Measurements from ENCODE around the gene ATOH8.
"Not testable (repeated sequence)": the region's sequence is repeated elsewhere in the genome, so short reads cannot be mapped to it uniquely, and the experiment has no call there.

The ATOH8 gene

GRCh38 chr2:85753525-85754312, at the start of gene ATOH8:
Gene ATOH8, plus strand, starts transcription at chr2:85753991. Its CDS starts 199 bp downstream, at chr2:85754190.
- no peak for DNase-seq (ENCODE audit: low read depth, low spot score)

GRCh38 chr2:85704038-85704437, 49.8 kb upstream of the ATOH8 start:
- DNase-seq (ENCODE audit: low read depth, low spot score) = no peak

- DNase-seq (ENCODE audit: low read depth, low spot score) = no peak
Measured at GRCh38 chr2:85704800-85705679, 48.8 kb upstream of the ATOH8 start.

GRCh38 chr2:85705680-85706039, 48.1 kb upstream of the ATOH8 start:
- no peak for DNase-seq (ENCODE audit: low read depth, low spot score)

GRCh38 chr2:85706063-85706462, 47.7 kb upstream of the ATOH8 start:
- DNase-seq (ENCODE audit: low read depth, low spot score) = no peak

GRCh38 chr2:85706599-85707296, 47.0 kb upstream of the ATOH8 start:
- no peak for DNase-seq (ENCODE audit: low read depth, low spot score)

- DNase-seq (ENCODE audit: low read depth, low spot score) = peak; percentile 48
Measured at GRCh38 chr2:85707304-85707703, 46.5 kb upstream of the ATOH8 start.

- no peak for DNase-seq (ENCODE audit: low read depth, low spot score)
Measured at GRCh38 chr2:85708641-85709040, 45.1 kb upstream of the ATOH8 start.

- no peak for DNase-seq (ENCODE audit: low read depth, low spot score)
Measured at GRCh38 chr2:85709401-85709811, 44.4 kb upstream of the ATOH8 start.

GRCh38 chr2:85710687-85711577, 42.9 kb upstream of the ATOH8 start:
- DNase-seq (ENCODE audit: low read depth, low spot score) = no peak

GRCh38 chr2:85711578-85712060, 42.2 kb upstream of the ATOH8 start:
- no peak for DNase-seq (ENCODE audit: low read depth, low spot score)

- DNase-seq (ENCODE audit: low read depth, low spot score) = no peak
Measured at GRCh38 chr2:85712336-85712735, 41.5 kb upstream of the ATOH8 start.

GRCh38 chr2:85712849-85713612, 40.8 kb upstream of the ATOH8 start:
- no peak for DNase-seq (ENCODE audit: low read depth, low spot score)

GRCh38 chr2:85713836-85714235, 40.0 kb upstream of the ATOH8 start:
- DNase-seq (ENCODE audit: low read depth, low spot score) = no peak

- not testable (repeated sequence) for DNase-seq (ENCODE audit: low read depth, low spot score)
Measured at GRCh38 chr2:85714421-85714820, 39.4 kb upstream of the ATOH8 start.

- DNase-seq (ENCODE audit: low read depth, low spot score) = no peak
Measured at GRCh38 chr2:85714841-85715240, 39.0 kb upstream of the ATOH8 start.

GRCh38 chr2:85716346-85716914, 37.4 kb upstream of the ATOH8 start:
- DNase-seq (ENCODE audit: low read depth, low spot score) = no peak

GRCh38 chr2:85717308-85718008, 36.3 kb upstream of the ATOH8 start:
- no peak for DNase-seq (ENCODE audit: low read depth, low spot score)

GRCh38 chr2:85718009-85718391, 35.8 kb upstream of the ATOH8 start:
- no peak for DNase-seq (ENCODE audit: low read depth, low spot score)
